ENCODE results near the gene GRIA1.

GRCh38 chr5:153676821-153677220 is 186.4 kb downstream of the GRIA1 start:
- TF ChIP-seq CTCF (conservative IDR thresholded peaks at IDR 0.05; ENCODE audit: low read depth, low read length) (no peak), POLR2A (IDR thresholded peaks at IDR 0.05; ENCODE audit: low read depth, low read length) (no peak), MAZ (IDR thresholded peaks at IDR 0.05; ENCODE audit: borderline replicate concordance, low read depth, low read length) (no peak), RAD21 (IDR thresholded peaks at IDR 0.05; ENCODE audit: low read length) (no peak), RCOR1 (IDR thresholded peaks at IDR 0.05; ENCODE audit: insufficient replicate concordance, low read length) (no peak), MAFK (IDR thresholded peaks at IDR 0.05; ENCODE audit: low read depth, low read length) (no peak), CHD1 (IDR thresholded peaks at IDR 0.05; ENCODE audit: low read depth, low read length) (no peak), CEBPB (IDR thresholded peaks at IDR 0.05; ENCODE audit: low read depth, low read length) (no peak)
